ENCODE results near the gene GMPR2.
"Not testable (repeated sequence)": the region's sequence is repeated elsewhere in the genome, so short reads cannot be mapped to it uniquely, and the experiment has no call there.

Gene GMPR2

GRCh38 chr14:24231263-24232120, 1.2 kb upstream of the GMPR2 start:
- no peak for DNase-seq (ENCODE audit: low read depth)

GRCh38 chr14:24232121-24232644, 546 bp upstream of the GMPR2 start, which contains the start of gene NEDD8:
TSS of gene NEDD8 (minus strand) at chr14:24232367. CDS start at chr14:24232267, 100 bp downstream.
- DNase-seq (ENCODE audit: low read depth): peak; percentile 97

- no peak for DNase-seq (ENCODE audit: low read depth)
Measured at GRCh38 chr14:24233538-24233866, 773 bp downstream of the GMPR2 start.

- DNase-seq (ENCODE audit: low read depth): no peak
Measured at GRCh38 chr14:24234095-24235005, 1.6 kb downstream of the GMPR2 start.

- DNase-seq (ENCODE audit: low read depth): no peak
Measured at GRCh38 chr14:24235804-24236688, 3.3 kb downstream of the GMPR2 start.

GRCh38 chr14:24236689-24237462, 4.1 kb downstream of the GMPR2 start:
- DNase-seq (ENCODE audit: low read depth): no peak

- peak; percentile 71 for DNase-seq (ENCODE audit: low read depth)
Measured at GRCh38 chr14:24237463-24237955, 4.8 kb downstream of the GMPR2 start.

GRCh38 chr14:24238123-24238522, 5.4 kb downstream of the GMPR2 start:
- no peak for DNase-seq (ENCODE audit: low read depth)

GRCh38 chr14:24238527-24239037, 5.9 kb downstream of the GMPR2 start:
- DNase-seq (ENCODE audit: low read depth): no peak

- DNase-seq (ENCODE audit: low read depth): no peak
Measured at GRCh38 chr14:24240110-24240918, 7.6 kb downstream of the GMPR2 start.

GRCh38 chr14:24241829-24242443, 9.2 kb downstream of the GMPR2 start:
- DNase-seq (ENCODE audit: low read depth): peak; percentile 89

- DNase-seq (ENCODE audit: low read depth): no peak
Measured at GRCh38 chr14:24243336-24243836, 10.7 kb downstream of the GMPR2 start.

GRCh38 chr14:24245350-24245749, 12.6 kb downstream of the GMPR2 start:
- DNase-seq (ENCODE audit: low read depth): not testable (repeated sequence)

- DNase-seq (ENCODE audit: low read depth): no peak
Measured at GRCh38 chr14:24246765-24247212, 14.1 kb downstream of the GMPR2 start.

- DNase-seq (ENCODE audit: low read depth): no peak
Measured at GRCh38 chr14:24247422-24247821, 14.7 kb downstream of the GMPR2 start.

GRCh38 chr14:24249230-24250021, 16.7 kb downstream of the GMPR2 start:
- DNase-seq (ENCODE audit: low read depth): no peak

- no peak for DNase-seq (ENCODE audit: low read depth)
Measured at GRCh38 chr14:24250354-24250753, 17.6 kb downstream of the GMPR2 start.

GRCh38 chr14:24251880-24252288, 19.2 kb downstream of the GMPR2 start:
- DNase-seq (ENCODE audit: low read depth): no peak

Data from fibroblast of gingiva (primary cell).